HEK293 (cell line): ENCODE measurements around the gene KLF2.

ENCODE experiments used
- CTCF ChIA-PET: fragments of 350-600 bp; formaldehyde crosslinking; extraction: SDS; loops from one replicate; lab custom pipeline; 2021; ENCODE audit warnings: antibody characterized with exemption; lab: Yijun Ruan, JAX
- POLR2A ChIA-PET: fragments of 300-600 bp; formaldehyde crosslinking; extraction: SDS; loops from one replicate; lab custom pipeline; 2020; ENCODE audit warnings: antibody characterized with exemption, inconsistent platforms; lab: Yijun Ruan, JAX
- H3K27ac ChIP-seq: fragments of 200-500 bp; sonication (Bioruptor generic); 2 replicates; pipeline ENCODE4 v1.5.1; 2014; ENCODE audit warnings: low read depth, low read length, control low read depth, inconsistent platforms; ENCODE audit errors: extremely low read depth
- H3K36me3 ChIP-seq, 2 experiments: fragments of 200-500 bp in 1 of 2; sonication (Bioruptor generic) in 1 of 2; 1 replicate in 1 of 2; 2 replicates in 1 of 2; pipeline ENCODE4 v1.5.1; 2014 to 2017; ENCODE audit warnings: inconsistent platforms in 2 of 2, low read length in 2 of 2; ENCODE audit not compliant: control insufficient read depth in 2 of 2, insufficient read depth in 1 of 2
- H3K4me1 ChIP-seq: fragments of 200-500 bp; sonication (Bioruptor generic); 2 replicates; pipeline ENCODE4 v1.5.1; 2014; ENCODE audit warnings: mild to moderate bottlenecking, low read length, inconsistent platforms; ENCODE audit not compliant: control insufficient read depth, insufficient read depth
- H3K4me3 ChIP-seq: 2 replicates; pipeline ENCODE4 v1.5.1; 2011; ENCODE audit warnings: low read depth, mild to moderate bottlenecking, control low read depth, low read length, moderate library complexity
- H3K9me3 ChIP-seq: fragments of 200-500 bp; sonication (Bioruptor generic); 2 replicates; pipeline ENCODE4 v1.5.1; 2014; ENCODE audit warnings: low read depth, low read length, inconsistent platforms; ENCODE audit not compliant: control insufficient read depth, insufficient read depth
- BCL11A ChIP-seq: fragments of 450-650 bp; formaldehyde crosslinking; IDR thresholded peaks from 2 replicates; pipeline ENCODE4 v1.5.1; 2016; ENCODE audit warnings: low read depth, missing biosample characterization, missing genetic modification characterization
- BCL11B ChIP-seq: fragments of 450-650 bp; formaldehyde crosslinking; IDR thresholded peaks from 2 replicates; pipeline ENCODE4 v1.5.1; 2016; ENCODE audit warnings: low read depth, missing biosample characterization, missing genetic modification characterization
- CTCF ChIP-seq: fragments of 450-650 bp; formaldehyde crosslinking; IDR thresholded peaks from 2 replicates; pipeline ENCODE4 v1.5.1; 2016; ENCODE audit warnings: missing biosample characterization, missing genetic modification characterization
- HOXD13 ChIP-seq: sonication (generic); formaldehyde crosslinking; IDR thresholded peaks from 2 replicates; pipeline ENCODE4 v1.8.0; 2022; ENCODE audit warnings: missing genetic modification reagents, borderline replicate concordance
- TCF7L2 ChIP-seq: IDR thresholded peaks from 2 replicates; pipeline ENCODE4 v1.6.1; 2011; ENCODE audit warnings: low read depth, mild to moderate bottlenecking, inconsistent platforms, low read length, moderate library complexity, borderline replicate concordance
- ZBTB17 ChIP-seq: fragments of 450-650 bp; formaldehyde crosslinking; IDR thresholded peaks from 2 replicates; pipeline ENCODE4 v1.5.1; 2016; ENCODE audit warnings: missing biosample characterization, missing genetic modification characterization
- ZBTB48 ChIP-seq: fragments of 450-650 bp; formaldehyde crosslinking; IDR thresholded peaks from 2 replicates; pipeline ENCODE4 v1.5.1; 2016; ENCODE audit warnings: missing biosample characterization, missing genetic modification characterization
- ZNF132 ChIP-seq: fragments of 450-650 bp; formaldehyde crosslinking; IDR thresholded peaks from 2 replicates; pipeline ENCODE4 v1.5.1; 2017; ENCODE audit warnings: missing biosample characterization, missing genetic modification characterization, borderline replicate concordance
- ZNF133 ChIP-seq: fragments of 450-650 bp; formaldehyde crosslinking; IDR thresholded peaks from 2 replicates; pipeline ENCODE4 v1.5.1; 2016; ENCODE audit warnings: missing biosample characterization, missing genetic modification characterization
- ZNF169 ChIP-seq: fragments of 450-650 bp; formaldehyde crosslinking; IDR thresholded peaks from 2 replicates; pipeline ENCODE4 v1.5.1; 2016; ENCODE audit warnings: missing biosample characterization, missing genetic modification characterization
- ZNF211 ChIP-seq: fragments of 450-650 bp; formaldehyde crosslinking; IDR thresholded peaks from 2 replicates; pipeline ENCODE4 v1.5.1; 2016; ENCODE audit warnings: low read depth, missing biosample characterization, missing genetic modification characterization
- ZNF23 ChIP-seq: fragments of 450-650 bp; formaldehyde crosslinking; IDR thresholded peaks from 2 replicates; pipeline ENCODE4 v1.5.1; 2016; ENCODE audit warnings: missing biosample characterization, missing genetic modification characterization, borderline replicate concordance
- ZNF501 ChIP-seq: fragments of 450-650 bp; formaldehyde crosslinking; IDR thresholded peaks from 2 replicates; pipeline ENCODE4 v1.5.1; 2016; ENCODE audit warnings: missing biosample characterization, missing genetic modification characterization
- ZNF596 ChIP-seq: fragments of 450-650 bp; IDR thresholded peaks from 2 replicates; pipeline ENCODE4 v1.5.0; 2018; ENCODE audit warnings: missing biosample characterization, mild to moderate bottlenecking, missing genetic modification characterization, moderate library complexity
- ZNF660 ChIP-seq: fragments of 450-650 bp; IDR thresholded peaks from 2 replicates; pipeline ENCODE4 v1.5.1; 2018; ENCODE audit warnings: missing biosample characterization, mild to moderate bottlenecking, missing genetic modification characterization
- ZNF670 ChIP-seq: fragments of 450-650 bp; formaldehyde crosslinking; IDR thresholded peaks from 2 replicates; pipeline ENCODE4 v1.5.1; 2016; ENCODE audit warnings: missing biosample characterization, missing genetic modification characterization, low read depth
- ZNF701 ChIP-seq: fragments of 450-650 bp; formaldehyde crosslinking; IDR thresholded peaks from 2 replicates; pipeline ENCODE4 v1.5.1; 2016; ENCODE audit warnings: missing biosample characterization, missing genetic modification characterization
- ZNF704 ChIP-seq: fragments of 450-650 bp; formaldehyde crosslinking; IDR thresholded peaks from 2 replicates; pipeline ENCODE4 v1.5.1; 2016; ENCODE audit warnings: missing biosample characterization, missing genetic modification characterization
- ZNF776 ChIP-seq: fragments of 450-650 bp; formaldehyde crosslinking; IDR thresholded peaks from 2 replicates; pipeline ENCODE4 v1.5.0; 2017; ENCODE audit warnings: missing biosample characterization, missing genetic modification characterization, borderline replicate concordance
- ZNF843 ChIP-seq: fragments of 450-650 bp; formaldehyde crosslinking; IDR thresholded peaks from 2 replicates; pipeline ENCODE4 v1.5.1; 2016; ENCODE audit warnings: missing biosample characterization, missing genetic modification characterization
- ZSCAN18 ChIP-seq: fragments of 450-650 bp; formaldehyde crosslinking; IDR thresholded peaks from 2 replicates; pipeline ENCODE4 v1.5.1; 2016; ENCODE audit warnings: missing biosample characterization, missing genetic modification characterization
- ZSCAN30 ChIP-seq: fragments of 450-650 bp; IDR thresholded peaks from 2 replicates; pipeline ENCODE4 v1.5.1; 2018; ENCODE audit warnings: missing biosample characterization, mild to moderate bottlenecking, missing genetic modification characterization, moderate library complexity
- TF ChIP-seq, protein P1 (sequence below): fragments of 450-650 bp; formaldehyde crosslinking; IDR thresholded peaks from 2 replicates; pipeline ENCODE4 v1.5.1; 2016; ENCODE audit warnings: missing biosample characterization, missing genetic modification characterization
- TF ChIP-seq, protein P2 (sequence below): fragments of 450-650 bp; IDR thresholded peaks from 2 replicates; pipeline ENCODE4 v1.5.1; 2018; ENCODE audit warnings: missing biosample characterization, mild to moderate bottlenecking, missing genetic modification characterization
- TF ChIP-seq, protein P3 (sequence below): fragments of 450-650 bp; formaldehyde crosslinking; IDR thresholded peaks from 2 replicates; pipeline ENCODE4 v1.5.1; 2016; ENCODE audit warnings: missing biosample characterization, missing genetic modification characterization
- TF ChIP-seq, protein P4 (sequence below): fragments of 450-650 bp; IDR thresholded peaks from 2 replicates; pipeline ENCODE4 v1.5.1; 2018; ENCODE audit warnings: missing biosample characterization, missing genetic modification characterization

Gene KLF2

DNA sequence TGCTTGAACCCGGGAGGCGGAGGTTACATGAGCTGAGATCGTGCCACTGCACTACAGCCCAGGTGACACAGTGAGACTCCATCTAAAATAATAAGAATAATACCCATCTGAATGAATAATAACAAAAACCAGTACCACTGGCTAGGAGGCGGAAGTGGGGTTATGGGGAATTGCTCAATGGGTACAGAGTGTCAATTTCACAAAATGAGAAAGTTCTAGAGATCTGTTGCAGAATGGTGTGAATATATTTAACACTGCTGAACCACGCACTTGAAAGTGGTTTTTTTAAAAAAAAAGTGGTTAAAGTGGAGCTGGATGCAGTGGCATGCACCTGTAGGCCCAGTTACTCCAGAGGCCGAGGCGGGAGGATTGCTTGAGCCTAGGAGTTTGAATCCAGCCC lies 18.5 kb downstream of the KLF2 start (continued):
- TF ChIP-seq, protein P1, sequence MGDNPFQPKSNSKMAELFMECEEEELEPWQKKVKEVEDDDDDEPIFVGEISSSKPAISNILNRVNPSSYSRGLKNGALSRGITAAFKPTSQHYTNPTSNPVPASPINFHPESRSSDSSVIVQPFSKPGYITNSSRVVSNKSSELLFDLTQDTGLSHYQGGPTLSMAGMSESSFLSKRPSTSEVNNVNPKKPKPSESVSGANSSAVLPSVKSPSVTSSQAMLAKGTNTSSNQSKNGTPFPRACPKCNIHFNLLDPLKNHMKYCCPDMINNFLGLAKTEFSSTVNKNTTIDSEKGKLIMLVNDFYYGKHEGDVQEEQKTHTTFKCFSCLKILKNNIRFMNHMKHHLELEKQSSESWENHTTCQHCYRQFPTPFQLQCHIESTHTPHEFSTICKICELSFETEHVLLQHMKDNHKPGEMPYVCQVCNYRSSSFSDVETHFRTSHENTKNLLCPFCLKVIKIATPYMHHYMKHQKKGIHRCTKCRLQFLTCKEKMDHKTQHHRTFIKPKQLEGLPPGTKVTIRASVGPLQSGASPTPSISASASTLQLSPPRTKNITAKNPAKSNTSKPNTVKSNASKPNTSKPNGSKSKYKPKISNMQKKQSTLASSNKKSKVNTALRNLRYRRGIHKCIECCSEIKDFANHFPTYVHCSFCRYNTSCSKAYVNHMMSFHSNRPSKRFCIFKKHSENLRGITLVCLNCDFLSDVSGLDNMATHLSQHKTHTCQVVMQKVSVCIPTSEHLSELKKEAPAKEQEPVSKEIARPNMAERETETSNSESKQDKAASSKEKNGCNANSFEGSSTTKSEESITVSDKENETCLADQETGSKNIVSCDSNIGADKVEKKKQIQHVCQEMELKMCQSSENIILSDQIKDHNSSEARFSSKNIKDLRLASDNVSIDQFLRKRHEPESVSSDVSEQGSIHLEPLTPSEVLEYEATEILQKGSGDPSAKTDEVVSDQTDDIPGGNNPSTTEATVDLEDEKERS = no peak
- no peak for TF ChIP-seq ZBTB17 (tag by site-specific recombination)
- TF ChIP-seq ZNF670 (tag by site-specific recombination) = no peak
- TF ChIP-seq ZNF704 (tag by site-specific recombination) = no peak
- TF ChIP-seq ZNF776 (tag by site-specific recombination) = no peak
- no peak for TF ChIP-seq HOXD13 (CRISPR knock-in tag)
- no peak for TF ChIP-seq TCF7L2
- TF ChIP-seq ZNF596 (tag by site-specific recombination) = no peak
- TF ChIP-seq ZNF660 (tag by site-specific recombination) = no peak
- TF ChIP-seq ZSCAN18 = no peak
- TF ChIP-seq ZNF843 (tag by site-specific recombination) = no peak
- TF ChIP-seq ZBTB48 (tag by site-specific recombination) = no peak
- TF ChIP-seq, protein P2, sequence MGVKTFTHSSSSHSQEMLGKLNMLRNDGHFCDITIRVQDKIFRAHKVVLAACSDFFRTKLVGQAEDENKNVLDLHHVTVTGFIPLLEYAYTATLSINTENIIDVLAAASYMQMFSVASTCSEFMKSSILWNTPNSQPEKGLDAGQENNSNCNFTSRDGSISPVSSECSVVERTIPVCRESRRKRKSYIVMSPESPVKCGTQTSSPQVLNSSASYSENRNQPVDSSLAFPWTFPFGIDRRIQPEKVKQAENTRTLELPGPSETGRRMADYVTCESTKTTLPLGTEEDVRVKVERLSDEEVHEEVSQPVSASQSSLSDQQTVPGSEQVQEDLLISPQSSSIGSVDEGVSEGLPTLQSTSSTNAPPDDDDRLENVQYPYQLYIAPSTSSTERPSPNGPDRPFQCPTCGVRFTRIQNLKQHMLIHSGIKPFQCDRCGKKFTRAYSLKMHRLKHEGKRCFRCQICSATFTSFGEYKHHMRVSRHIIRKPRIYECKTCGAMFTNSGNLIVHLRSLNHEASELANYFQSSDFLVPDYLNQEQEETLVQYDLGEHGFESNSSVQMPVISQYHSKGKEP (tag by site-specific recombination) = no peak
- no peak for TF ChIP-seq ZNF211
- TF ChIP-seq, all 188 proteins: peak for 0

GRCh38 chr19:16345457-16345856 lies 20.8 kb downstream of the KLF2 start:
- ChIA-PET POLR2A (no interaction called here), CTCF (no interaction called here)
- Histone ChIP-seq H3K9me3 (no peaks in the 10 kb centered on the region), H3K36me3 (no peaks in the 10 kb centered on the region), H3K4me3 (no peak overlapping the region), H3K27ac (no peak overlapping the region), H3K4me1 (no peaks in the 10 kb centered on the region)
- TF ChIP-seq BCL11A (tag by site-specific recombination) (no peak), ZNF501 (no peak), ZNF23 (tag by site-specific recombination) (no peak), ZNF132 (tag by site-specific recombination) (no peak), ZNF169 (tag by site-specific recombination) (no peak), BCL11B (tag by site-specific recombination) (no peak), ZNF133 (tag by site-specific recombination) (no peak), ZSCAN30 (tag by site-specific recombination) (no peak), CTCF (tag by site-specific recombination) (no peak), ZNF701 (no peak)
- TF ChIP-seq, protein P3, sequence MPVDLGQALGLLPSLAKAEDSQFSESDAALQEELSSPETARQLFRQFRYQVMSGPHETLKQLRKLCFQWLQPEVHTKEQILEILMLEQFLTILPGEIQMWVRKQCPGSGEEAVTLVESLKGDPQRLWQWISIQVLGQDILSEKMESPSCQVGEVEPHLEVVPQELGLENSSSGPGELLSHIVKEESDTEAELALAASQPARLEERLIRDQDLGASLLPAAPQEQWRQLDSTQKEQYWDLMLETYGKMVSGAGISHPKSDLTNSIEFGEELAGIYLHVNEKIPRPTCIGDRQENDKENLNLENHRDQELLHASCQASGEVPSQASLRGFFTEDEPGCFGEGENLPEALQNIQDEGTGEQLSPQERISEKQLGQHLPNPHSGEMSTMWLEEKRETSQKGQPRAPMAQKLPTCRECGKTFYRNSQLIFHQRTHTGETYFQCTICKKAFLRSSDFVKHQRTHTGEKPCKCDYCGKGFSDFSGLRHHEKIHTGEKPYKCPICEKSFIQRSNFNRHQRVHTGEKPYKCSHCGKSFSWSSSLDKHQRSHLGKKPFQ (tag by site-specific recombination) = no peak
- TF ChIP-seq, protein P4, sequence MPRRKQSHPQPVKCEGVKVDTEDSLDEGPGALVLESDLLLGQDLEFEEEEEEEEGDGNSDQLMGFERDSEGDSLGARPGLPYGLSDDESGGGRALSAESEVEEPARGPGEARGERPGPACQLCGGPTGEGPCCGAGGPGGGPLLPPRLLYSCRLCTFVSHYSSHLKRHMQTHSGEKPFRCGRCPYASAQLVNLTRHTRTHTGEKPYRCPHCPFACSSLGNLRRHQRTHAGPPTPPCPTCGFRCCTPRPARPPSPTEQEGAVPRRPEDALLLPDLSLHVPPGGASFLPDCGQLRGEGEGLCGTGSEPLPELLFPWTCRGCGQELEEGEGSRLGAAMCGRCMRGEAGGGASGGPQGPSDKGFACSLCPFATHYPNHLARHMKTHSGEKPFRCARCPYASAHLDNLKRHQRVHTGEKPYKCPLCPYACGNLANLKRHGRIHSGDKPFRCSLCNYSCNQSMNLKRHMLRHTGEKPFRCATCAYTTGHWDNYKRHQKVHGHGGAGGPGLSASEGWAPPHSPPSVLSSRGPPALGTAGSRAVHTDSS (tag by site-specific recombination) = no peak
